ENCODE data around the gene S100A8.

- TF ChIP-seq CTCF (IDR thresholded peaks at IDR 0.05), result no peak
- no peak for TF ChIP-seq POLR2A (IDR thresholded peaks at IDR 0.05)
Observed at GRCh38 chr1:153428791-153429190, 37.9 kb upstream of the S100A8 start.
